ENCODE measurements around the gene PDE4D. TPM values are rescaled to one million over a fixed set of nuclear protein-coding genes. Genes with fewer than 3 reads are reported as not detected.
"Not testable (repeated sequence)": the region's sequence is repeated elsewhere in the genome, so short reads cannot be mapped to it uniquely, and the experiment has no call there.

The PDE4D gene
- total RNA-seq, 1 donor from 2014 or later, result 13.2 TPM

DNA sequence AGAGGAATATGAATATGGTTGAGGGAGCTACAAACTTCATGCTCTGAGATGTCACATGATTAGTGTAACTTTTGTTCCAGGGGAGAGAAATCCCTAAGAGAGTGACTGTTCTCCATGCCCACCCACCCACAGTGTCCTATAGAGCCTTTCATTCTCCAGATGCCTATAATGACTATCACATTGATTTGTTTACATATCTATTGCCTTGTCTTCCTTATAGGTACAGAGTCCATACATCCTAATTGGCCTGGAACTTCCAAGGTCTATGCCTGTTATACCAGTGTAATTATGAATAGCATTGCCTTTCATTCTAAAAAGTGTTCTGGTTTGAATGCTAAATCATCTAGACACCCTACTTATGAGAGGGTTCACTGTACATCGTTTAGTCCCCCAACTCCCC, 835.3 kb downstream of the PDE4D start:
- Mint-ChIP-seq H3K4me3 (ENCODE audit: unreplicated experiment) (no peak overlapping the region), H3K9me3 (ENCODE audit: unreplicated experiment) (no peaks in the 10 kb centered on the region), H3K36me3 (ENCODE audit: unreplicated experiment) (no peaks in the 10 kb centered on the region), H3K27me3 (ENCODE audit: unreplicated experiment) (no peaks in the 10 kb centered on the region), H3K27ac (ENCODE audit: unreplicated experiment) (no peak overlapping the region), H3K4me1 (ENCODE audit: low read depth, unreplicated experiment) (no peaks in the 10 kb centered on the region)
- TF ChIP-seq, protein P1, sequence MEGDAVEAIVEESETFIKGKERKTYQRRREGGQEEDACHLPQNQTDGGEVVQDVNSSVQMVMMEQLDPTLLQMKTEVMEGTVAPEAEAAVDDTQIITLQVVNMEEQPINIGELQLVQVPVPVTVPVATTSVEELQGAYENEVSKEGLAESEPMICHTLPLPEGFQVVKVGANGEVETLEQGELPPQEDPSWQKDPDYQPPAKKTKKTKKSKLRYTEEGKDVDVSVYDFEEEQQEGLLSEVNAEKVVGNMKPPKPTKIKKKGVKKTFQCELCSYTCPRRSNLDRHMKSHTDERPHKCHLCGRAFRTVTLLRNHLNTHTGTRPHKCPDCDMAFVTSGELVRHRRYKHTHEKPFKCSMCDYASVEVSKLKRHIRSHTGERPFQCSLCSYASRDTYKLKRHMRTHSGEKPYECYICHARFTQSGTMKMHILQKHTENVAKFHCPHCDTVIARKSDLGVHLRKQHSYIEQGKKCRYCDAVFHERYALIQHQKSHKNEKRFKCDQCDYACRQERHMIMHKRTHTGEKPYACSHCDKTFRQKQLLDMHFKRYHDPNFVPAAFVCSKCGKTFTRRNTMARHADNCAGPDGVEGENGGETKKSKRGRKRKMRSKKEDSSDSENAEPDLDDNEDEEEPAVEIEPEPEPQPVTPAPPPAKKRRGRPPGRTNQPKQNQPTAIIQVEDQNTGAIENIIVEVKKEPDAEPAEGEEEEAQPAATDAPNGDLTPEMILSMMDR (IDR thresholded peaks at IDR 0.05; ENCODE audit: partially characterized antibody, unreplicated experiment), result no peak
- no peak for DNase-seq

DNA sequence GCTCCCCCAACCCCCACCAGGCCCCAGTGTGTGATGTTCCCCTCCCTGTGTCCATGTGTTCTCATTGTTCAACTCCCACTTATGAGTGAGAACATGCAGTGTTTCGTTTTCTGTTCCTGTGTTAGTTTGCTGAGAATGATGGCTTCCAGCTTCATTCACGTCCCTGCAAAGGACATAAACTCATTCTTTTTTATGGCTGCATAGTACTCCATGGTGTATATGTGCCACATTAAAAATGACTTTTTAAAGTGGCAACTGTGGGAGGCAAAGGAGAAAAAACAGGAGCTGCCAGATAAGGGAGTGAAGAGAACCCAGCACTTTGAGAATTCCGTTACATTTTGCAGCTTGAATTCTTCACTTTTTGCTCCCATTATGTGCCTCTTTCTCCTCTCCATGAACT, 836.9 kb downstream of the PDE4D start:
- DNase-seq; H3K4me3 Mint-ChIP-seq (ENCODE audit: unreplicated experiment); H3K27ac Mint-ChIP-seq (ENCODE audit: unreplicated experiment); H3K27me3 Mint-ChIP-seq (ENCODE audit: unreplicated experiment); H3K36me3 Mint-ChIP-seq (ENCODE audit: unreplicated experiment); H3K4me1 Mint-ChIP-seq (ENCODE audit: low read depth, unreplicated experiment); H3K9me3 Mint-ChIP-seq (ENCODE audit: unreplicated experiment): not testable (repeated sequence)

DNA sequence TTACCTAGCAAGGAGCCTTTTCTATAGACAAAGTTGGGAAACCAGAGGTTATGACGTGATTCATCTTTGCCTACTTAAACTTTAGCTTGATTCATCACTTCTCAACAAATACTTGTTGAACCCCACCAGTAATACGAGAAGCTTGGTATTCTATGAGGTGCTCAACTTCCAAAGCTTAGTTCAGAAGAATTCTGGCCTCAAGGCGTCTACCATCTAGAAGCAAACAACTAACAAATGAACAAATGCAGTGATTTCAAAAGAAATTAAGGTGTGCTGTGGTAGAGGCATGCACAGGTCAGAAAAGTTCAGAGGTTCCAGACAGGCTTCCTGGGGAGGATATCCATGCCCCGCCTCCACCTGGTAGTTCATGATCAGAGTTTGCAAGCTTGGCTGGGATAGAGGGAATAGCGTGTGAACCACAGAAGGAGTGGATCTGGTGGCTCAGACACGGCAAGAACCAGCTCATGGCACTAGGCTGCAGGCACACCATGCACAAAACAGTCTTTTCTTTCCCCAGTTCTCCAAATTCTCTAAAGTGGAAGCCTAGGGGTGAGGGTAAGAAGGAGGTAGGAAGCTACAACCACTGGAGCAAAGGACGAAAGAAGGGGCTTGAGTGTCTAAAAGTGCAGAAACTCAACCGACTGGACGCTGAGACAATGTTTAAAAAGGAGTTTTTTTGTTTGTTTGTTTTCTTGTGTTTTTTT, 837.6 kb downstream of the PDE4D start:
- TF ChIP-seq, protein P1 (IDR thresholded peaks at IDR 0.05; ENCODE audit: partially characterized antibody, unreplicated experiment), result no peak
- H3K4me1 Mint-ChIP-seq (ENCODE audit: low read depth, unreplicated experiment), result no peaks in the 10 kb centered on the region
- DNase-seq, result no peak
- no peaks in the 10 kb centered on the region for H3K9me3 Mint-ChIP-seq (ENCODE audit: unreplicated experiment)
- H3K4me3 Mint-ChIP-seq (ENCODE audit: unreplicated experiment), result no peak overlapping the region
- H3K36me3 Mint-ChIP-seq (ENCODE audit: unreplicated experiment), result no peaks in the 10 kb centered on the region
- no peak overlapping the region for H3K27ac Mint-ChIP-seq (ENCODE audit: unreplicated experiment)
- no peaks in the 10 kb centered on the region for H3K27me3 Mint-ChIP-seq (ENCODE audit: unreplicated experiment)

DNA sequence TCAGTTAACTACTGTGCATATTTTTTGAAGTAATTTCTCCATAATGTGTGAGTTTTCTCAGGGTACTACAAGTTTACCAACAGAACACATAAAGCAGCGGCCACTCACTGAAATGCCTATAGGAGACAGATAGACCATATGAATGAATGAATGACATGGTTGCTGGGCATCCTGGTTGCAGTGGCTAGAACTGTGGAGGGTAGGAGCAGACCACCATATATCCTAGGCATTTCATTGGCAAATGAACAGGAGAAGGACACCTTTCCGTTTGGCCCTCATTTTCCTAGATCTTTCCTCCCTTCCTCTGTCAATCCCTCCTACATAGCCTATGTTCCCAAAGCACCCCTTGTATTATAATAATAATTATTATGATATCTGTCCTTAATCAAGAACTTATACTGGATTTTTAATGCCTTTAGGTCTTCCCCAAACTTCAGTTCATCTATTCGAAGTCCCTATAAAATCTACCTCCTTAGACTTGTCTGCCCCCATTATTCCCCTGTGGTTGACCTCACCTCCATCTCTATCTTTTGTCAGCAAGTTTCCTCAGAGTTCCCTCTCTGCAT, 838.5 kb downstream of the PDE4D start:
- TF ChIP-seq, protein P1 (IDR thresholded peaks at IDR 0.05; ENCODE audit: partially characterized antibody, unreplicated experiment), result no peak
- Mint-ChIP-seq H3K27ac (ENCODE audit: unreplicated experiment) (no peak overlapping the region), H3K4me3 (ENCODE audit: unreplicated experiment) (no peak overlapping the region), H3K4me1 (ENCODE audit: low read depth, unreplicated experiment) (no peaks in the 10 kb centered on the region), H3K9me3 (ENCODE audit: unreplicated experiment) (no peaks in the 10 kb centered on the region), H3K36me3 (ENCODE audit: unreplicated experiment) (no peaks in the 10 kb centered on the region), H3K27me3 (ENCODE audit: unreplicated experiment) (no peaks in the 10 kb centered on the region)
- no peak for DNase-seq

DNA sequence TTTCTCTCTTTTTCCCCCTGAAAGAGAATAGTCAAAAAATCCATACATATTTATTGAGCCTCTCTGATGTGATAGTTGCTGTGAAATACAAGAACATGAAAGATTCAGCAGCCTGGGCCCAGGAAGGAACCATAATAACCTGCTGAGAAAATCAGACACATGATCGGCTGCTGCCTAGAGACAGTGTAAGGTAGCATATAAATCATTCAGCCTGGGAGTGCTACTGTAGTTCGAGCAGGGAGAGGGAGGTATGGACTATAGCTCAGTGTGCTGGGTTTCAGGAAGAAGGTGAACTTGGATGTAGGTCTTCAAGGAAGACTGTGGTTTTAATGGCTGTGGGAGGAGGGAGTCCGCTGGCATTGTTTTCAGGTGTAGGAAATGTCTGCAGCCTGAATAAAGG, 841.6 kb downstream of the PDE4D start:
- no peaks in the 10 kb centered on the region for H3K4me1 Mint-ChIP-seq (ENCODE audit: low read depth, unreplicated experiment)
- no peak overlapping the region for H3K27ac Mint-ChIP-seq (ENCODE audit: unreplicated experiment)
- no peak for DNase-seq
- H3K27me3 Mint-ChIP-seq (ENCODE audit: unreplicated experiment), result no peaks in the 10 kb centered on the region
- TF ChIP-seq, protein P1 (IDR thresholded peaks at IDR 0.05; ENCODE audit: partially characterized antibody, unreplicated experiment), result no peak
- H3K9me3 Mint-ChIP-seq (ENCODE audit: unreplicated experiment), result no peaks in the 10 kb centered on the region
- no peaks in the 10 kb centered on the region for H3K36me3 Mint-ChIP-seq (ENCODE audit: unreplicated experiment)
- no peak overlapping the region for H3K4me3 Mint-ChIP-seq (ENCODE audit: unreplicated experiment)
